ENCODE results near the gene HIF1A. TPM values are rescaled to one million over a fixed set of nuclear protein-coding genes. Genes with fewer than 3 reads are reported as not detected.

The HIF1A gene
- total RNA-seq, 1 experiment from 2014 or later, result 319 TPM

DNA sequence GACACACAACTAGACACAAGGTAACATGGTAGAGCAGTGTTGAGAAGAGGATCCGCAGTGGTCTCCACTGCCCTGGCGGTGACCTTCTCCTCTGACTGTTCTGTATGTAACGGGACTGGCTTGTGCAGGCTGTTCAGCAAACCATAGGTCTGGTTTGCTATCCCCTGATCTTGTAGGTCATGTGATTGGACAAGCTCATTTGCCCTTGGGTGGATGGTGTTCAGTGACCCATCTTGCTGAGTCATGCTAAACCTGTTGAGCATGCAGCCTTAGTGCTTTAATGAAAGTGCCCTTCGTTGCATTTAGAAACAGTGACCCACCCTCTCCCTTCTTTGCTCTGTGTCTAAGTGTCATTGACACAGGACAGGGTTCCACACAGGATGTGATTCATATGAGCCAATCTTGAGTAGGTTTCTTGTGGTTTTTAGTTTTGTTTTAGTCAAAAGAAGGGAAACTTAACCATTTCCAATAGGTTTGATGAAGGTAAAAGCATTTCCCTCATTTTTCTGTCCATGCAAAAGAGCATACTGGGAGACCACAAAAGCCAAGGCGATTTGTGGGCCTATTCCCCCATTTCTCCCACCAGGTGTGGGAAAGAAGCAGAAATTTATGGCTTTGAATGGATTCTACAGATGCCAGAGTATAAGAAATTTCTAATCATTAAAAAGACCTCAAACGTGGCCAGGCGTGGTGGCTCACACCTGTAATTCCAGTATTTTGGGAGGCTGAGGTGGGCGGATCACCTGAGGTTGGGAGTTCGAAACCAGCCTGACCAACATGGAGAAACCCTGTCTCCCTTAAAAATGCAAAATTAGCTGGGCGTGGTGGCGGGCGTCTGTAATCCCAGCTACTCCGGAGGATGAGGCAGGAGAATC, 32.6 kb upstream of the HIF1A start:
- H3K36me3 ChIP-seq (ENCODE audit: low read depth, low read length), result no peaks in the 10 kb centered on the region
- intact Hi-C loops (cut with micrococcal nuclease), result loop anchor here (1.0 to 2.0 kb wide), 4 partner anchors 24 to 100 kb away; partner anchors contain the start of gene HIF1A

DNA sequence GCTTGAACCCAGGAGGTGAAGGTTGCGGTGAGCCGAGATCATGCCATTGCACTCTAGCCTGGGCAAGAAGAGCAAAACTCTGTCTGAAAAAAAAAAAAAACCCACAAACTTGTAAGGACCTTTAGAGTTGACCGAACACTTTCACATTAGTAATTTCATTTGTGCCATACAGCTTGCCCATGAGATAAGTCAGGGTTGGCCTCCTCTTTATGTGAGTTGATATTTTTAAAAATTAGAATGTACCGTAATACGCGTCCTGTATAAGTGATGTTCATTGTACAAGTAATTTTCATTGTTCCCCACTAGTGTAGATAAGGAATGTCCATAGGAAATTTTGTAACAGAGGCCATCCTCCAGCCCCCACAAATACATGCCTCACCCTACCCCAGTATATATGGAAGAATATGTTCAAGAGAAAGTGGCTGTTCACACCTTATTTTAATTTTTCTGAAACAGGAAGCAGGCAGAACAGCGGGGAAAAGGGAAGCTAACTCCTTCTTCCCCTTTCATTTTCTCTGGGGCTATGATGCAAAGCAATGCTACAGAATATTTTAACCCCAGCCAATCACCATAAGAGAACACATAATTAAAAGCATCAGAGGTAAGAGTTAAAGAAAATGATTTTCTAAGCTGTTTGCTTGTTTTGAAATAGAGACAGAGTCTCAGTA, 31.9 kb upstream of the HIF1A start:
- Histone ChIP-seq H3K36me3 (ENCODE audit: low read depth, low read length) (no peaks in the 10 kb centered on the region), H3K9ac (ENCODE audit: low read length) (peak overlapping the region; percentile 69; the same call in 1 of the 2 replicates), H3K4me3 (ENCODE audit: low read length) (no peak overlapping the region), H3K79me2 (ENCODE audit: low read length) (no peaks in the 10 kb centered on the region), H3K27me3 (ENCODE audit: low read length) (no peaks in the 10 kb centered on the region), H3K4me2 (ENCODE audit: low read length) (no peak overlapping the region), H3K4me1 (ENCODE audit: insufficient read depth, low read length) (peaks cover 66% of the 10 kb centered on the region), H3F3A (ENCODE audit: low read length, unreplicated experiment) (peaks cover 11% of the 10 kb centered on the region), H3K9me3 (ENCODE audit: low read length) (no peaks in the 10 kb centered on the region), H4K20me1 (ENCODE audit: low read length) (no peaks in the 10 kb centered on the region), H3K9me2 (replicated peaks; ENCODE audit: low read length) (no peaks in the 10 kb centered on the region), H3K27ac (ENCODE audit: low read length) (peak overlapping the region; percentile 89), H2AFZ (ENCODE audit: low read length) (no peak overlapping the region)
- ATAC-seq (no peak), DNase-seq (no peak)
- ChIA-PET POLR2A (ENCODE audit: unreplicated experiment) (no interaction called here), CTCF (no interaction called here)
- TF ChIP-seq EZH2 (IDR thresholded peaks at IDR 0.05; ENCODE audit: low read length, unreplicated experiment), result no peak
- intact Hi-C loops (cut with micrococcal nuclease), result loop anchor here (2.0 kb wide), 1 partner anchor 25 kb away; no protein-coding TSS in a partner anchor
- no TSS peak for BruUV-seq (replicated peaks)

More for the DNA sequence above, 32.6 kb upstream of the HIF1A start:
- Histone ChIP-seq H3K79me2 (ENCODE audit: low read length) (no peaks in the 10 kb centered on the region), H3K27me3 (ENCODE audit: low read length) (no peaks in the 10 kb centered on the region), H3K4me2 (ENCODE audit: low read length) (peak overlapping the region; percentile 60), H3K4me1 (ENCODE audit: insufficient read depth, low read length) (peaks cover 60% of the 10 kb centered on the region), H4K20me1 (ENCODE audit: low read length) (no peaks in the 10 kb centered on the region), H3K9me2 (replicated peaks; ENCODE audit: low read length) (no peaks in the 10 kb centered on the region), H3K9me3 (ENCODE audit: low read length) (no peaks in the 10 kb centered on the region), H3K4me3 (ENCODE audit: low read length) (peak overlapping the region; percentile 34; the same call in 1 of the 2 replicates), H3K27ac (ENCODE audit: low read length) (peak overlapping the region; percentile 89), H3F3A (ENCODE audit: low read length, unreplicated experiment) (peaks cover 11% of the 10 kb centered on the region), H3K9ac (ENCODE audit: low read length) (peak overlapping the region; percentile 69), H2AFZ (ENCODE audit: low read length) (no peak overlapping the region)
- BruUV-seq (replicated peaks), result TSS peak; percentile 86
- DNase-seq (peak; percentile 99), ATAC-seq (peak; percentile 81)
- TF ChIP-seq, protein P1, sequence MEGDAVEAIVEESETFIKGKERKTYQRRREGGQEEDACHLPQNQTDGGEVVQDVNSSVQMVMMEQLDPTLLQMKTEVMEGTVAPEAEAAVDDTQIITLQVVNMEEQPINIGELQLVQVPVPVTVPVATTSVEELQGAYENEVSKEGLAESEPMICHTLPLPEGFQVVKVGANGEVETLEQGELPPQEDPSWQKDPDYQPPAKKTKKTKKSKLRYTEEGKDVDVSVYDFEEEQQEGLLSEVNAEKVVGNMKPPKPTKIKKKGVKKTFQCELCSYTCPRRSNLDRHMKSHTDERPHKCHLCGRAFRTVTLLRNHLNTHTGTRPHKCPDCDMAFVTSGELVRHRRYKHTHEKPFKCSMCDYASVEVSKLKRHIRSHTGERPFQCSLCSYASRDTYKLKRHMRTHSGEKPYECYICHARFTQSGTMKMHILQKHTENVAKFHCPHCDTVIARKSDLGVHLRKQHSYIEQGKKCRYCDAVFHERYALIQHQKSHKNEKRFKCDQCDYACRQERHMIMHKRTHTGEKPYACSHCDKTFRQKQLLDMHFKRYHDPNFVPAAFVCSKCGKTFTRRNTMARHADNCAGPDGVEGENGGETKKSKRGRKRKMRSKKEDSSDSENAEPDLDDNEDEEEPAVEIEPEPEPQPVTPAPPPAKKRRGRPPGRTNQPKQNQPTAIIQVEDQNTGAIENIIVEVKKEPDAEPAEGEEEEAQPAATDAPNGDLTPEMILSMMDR (conservative IDR thresholded peaks at IDR 0.05; ENCODE audit: low read depth, low read length), result no peak
- TF ChIP-seq EZH2 (IDR thresholded peaks at IDR 0.05; ENCODE audit: low read length, unreplicated experiment) (no peak), EZH2phosphoT487 (IDR thresholded peaks at IDR 0.05; ENCODE audit: borderline replicate concordance, low read length) (no peak)
- CTCF ChIA-PET, result interaction anchor here (0.7 to 1.0 kb wide), 2 partner anchors 15 to 32 kb away, joined by 3 to 4 read pairs; no protein-coding TSS in a partner anchor
- POLR2A ChIA-PET (ENCODE audit: unreplicated experiment), result interaction anchor here (0.6 to 1.8 kb wide), 4 partner anchors 32 to 142 kb away, joined by 3 to 9 read pairs (median 6); partner anchors contain the start of gene HIF1A

DNA sequence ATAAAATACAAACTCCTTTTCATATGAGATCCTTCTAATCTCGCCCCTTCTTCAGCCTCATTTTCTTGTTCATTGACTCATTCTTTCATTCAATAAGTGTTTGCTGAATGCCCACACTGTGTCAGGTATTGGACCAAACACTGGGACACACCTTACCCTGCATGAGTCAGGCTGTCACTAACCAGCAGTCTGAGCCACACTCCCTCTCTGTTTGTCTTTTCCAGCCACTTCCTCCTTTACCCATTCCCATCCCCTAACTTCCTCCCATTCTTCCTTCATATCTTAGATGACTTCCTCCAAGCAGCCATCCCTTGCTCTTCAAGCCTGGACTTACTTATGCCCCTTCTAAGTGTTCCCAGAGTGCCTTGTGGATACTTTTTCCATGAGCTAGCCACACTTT, 27.0 kb upstream of the HIF1A start:
- Histone ChIP-seq H3K9ac (ENCODE audit: low read length) (peak overlapping the region; percentile 41), H3K36me3 (ENCODE audit: low read depth, low read length) (no peaks in the 10 kb centered on the region), H2AFZ (ENCODE audit: low read length) (peak overlapping the region; percentile 35), H4K20me1 (ENCODE audit: low read length) (no peaks in the 10 kb centered on the region), H3F3A (ENCODE audit: low read length, unreplicated experiment) (no peaks in the 10 kb centered on the region), H3K27me3 (ENCODE audit: low read length) (no peaks in the 10 kb centered on the region), H3K27ac (ENCODE audit: low read length) (peak overlapping the region; percentile 88), H3K79me2 (ENCODE audit: low read length) (no peaks in the 10 kb centered on the region), H3K9me3 (ENCODE audit: low read length) (no peaks in the 10 kb centered on the region), H3K9me2 (replicated peaks; ENCODE audit: low read length) (no peaks in the 10 kb centered on the region), H3K4me2 (ENCODE audit: low read length) (peak overlapping the region; percentile 70), H3K4me1 (ENCODE audit: insufficient read depth, low read length) (peaks cover 31% of the 10 kb centered on the region), H3K4me3 (ENCODE audit: low read length) (peak overlapping the region; percentile 15; the same call in 1 of the 2 replicates)
- no TSS peak for BruUV-seq (replicated peaks)
- intact Hi-C loops (cut with micrococcal nuclease), result no loop called here
- POLR2A ChIA-PET (ENCODE audit: unreplicated experiment), result interaction anchor here (0.6 kb wide), 1 partner anchor 27 kb away, joined by 3 read pairs; the partner anchor contains the start of gene HIF1A
- CTCF ChIA-PET, result no interaction called here
- DNase-seq (peak; percentile 97), ATAC-seq (peak; percentile 100)
- TF ChIP-seq, protein P1 (conservative IDR thresholded peaks at IDR 0.05; ENCODE audit: low read depth, low read length), result no peak
- TF ChIP-seq EZH2phosphoT487 (IDR thresholded peaks at IDR 0.05; ENCODE audit: borderline replicate concordance, low read length) (no peak), EZH2 (IDR thresholded peaks at IDR 0.05; ENCODE audit: low read length, unreplicated experiment) (no peak)

Measured in PC-3 (cell line).